Trophoblast cell (in vitro differentiated cells and primary cell): ENCODE measurements around the gene FOXP2.

Experiments
- DNase-seq, 2 donors: peaks; one replicate each; pipeline ENCODE4 v3.0.0-alpha.2; 2016
- H2AFZ ChIP-seq: 2 replicates; pipeline ENCODE4 v1.6.1; 2013; ENCODE audit warnings: low read length, moderate library complexity, mild to moderate bottlenecking; ENCODE audit not compliant: insufficient read depth, poor library complexity
- H2AK5ac ChIP-seq: 2 replicates; pipeline ENCODE4 v1.6.1; 2013; ENCODE audit warnings: mild to moderate bottlenecking, low read length
- H2BK120ac ChIP-seq: 2 replicates; pipeline ENCODE4 v1.6.1; 2013; ENCODE audit warnings: low read length, mild to moderate bottlenecking, moderate library complexity; ENCODE audit not compliant: insufficient read depth, poor library complexity
- H2BK12ac ChIP-seq: 2 replicates; pipeline ENCODE4 v1.6.1; 2013; ENCODE audit warnings: mild to moderate bottlenecking, low read length, moderate library complexity
- H2BK5ac ChIP-seq: 2 replicates; pipeline ENCODE4 v1.6.1; 2013; ENCODE audit warnings: low read length, low read depth, moderate library complexity, mild to moderate bottlenecking; ENCODE audit not compliant: poor library complexity
- H3K14ac ChIP-seq: 2 replicates; pipeline ENCODE4 v1.6.1; 2013; ENCODE audit warnings: mild to moderate bottlenecking, low read length
- H3K18ac ChIP-seq: 2 replicates; pipeline ENCODE4 v1.6.1; 2013; ENCODE audit warnings: mild to moderate bottlenecking, low read length
- H3K23ac ChIP-seq: 2 replicates; pipeline ENCODE4 v1.6.1; 2013; ENCODE audit warnings: low read length
- H3K27ac ChIP-seq: 2 replicates; pipeline ENCODE4 v1.5.1; 2013; ENCODE audit warnings: low read depth, mild to moderate bottlenecking, inconsistent platforms, low read length, moderate library complexity
- H3K27me3 ChIP-seq: 2 replicates; pipeline ENCODE4 v1.6.1; 2013; ENCODE audit warnings: inconsistent platforms, mild to moderate bottlenecking, low read length, moderate library complexity; ENCODE audit not compliant: insufficient read depth
- H3K36me3 ChIP-seq, 2 experiments: 1 replicate in 1 of 2; 2 replicates in 1 of 2; pipeline ENCODE4 v1.6.1; 2013; ENCODE audit warnings: low read length in 2 of 2, mild to moderate bottlenecking in 2 of 2, moderate library complexity in 1 of 2; ENCODE audit not compliant: insufficient read depth in 2 of 2, control insufficient read depth in 1 of 2
- H3K4ac ChIP-seq: 2 replicates; pipeline ENCODE4 v1.6.1; 2013; ENCODE audit warnings: low read depth, mild to moderate bottlenecking, low read length, moderate library complexity
- H3K4me1 ChIP-seq, 2 experiments: 1 replicate in 1 of 2; 2 replicates in 1 of 2; pipeline ENCODE4 v1.6.1; 2013; ENCODE audit warnings: low read length in 2 of 2, mild to moderate bottlenecking in 2 of 2, moderate library complexity in 1 of 2; ENCODE audit not compliant: insufficient read depth in 2 of 2, control insufficient read depth in 1 of 2
- H3K4me2 ChIP-seq: 2 replicates; pipeline ENCODE4 v1.6.1; 2013; ENCODE audit warnings: inconsistent platforms, mild to moderate bottlenecking, low read length, moderate library complexity
- H3K4me3 ChIP-seq: 2 replicates; pipeline ENCODE4 v1.5.1; 2013; ENCODE audit warnings: mild to moderate bottlenecking, low read depth, low read length, inconsistent platforms
- H3K79me1 ChIP-seq: one replicate; pipeline ENCODE4 v1.6.1; 2013; ENCODE audit warnings: low read length
- H3K79me2 ChIP-seq: 2 replicates; pipeline ENCODE4 v1.6.1; 2013; ENCODE audit warnings: low read length, mild to moderate bottlenecking; ENCODE audit not compliant: control insufficient read depth, insufficient read depth, poor library complexity
- H3K9ac ChIP-seq: 2 replicates; pipeline ENCODE4 v1.6.1; 2013; ENCODE audit warnings: mild to moderate bottlenecking, low read length
- H3K9me3 ChIP-seq: 2 replicates; pipeline ENCODE4 v1.6.1; 2013; ENCODE audit warnings: low read depth, mild to moderate bottlenecking, control low read depth, inconsistent platforms, low read length; ENCODE audit not compliant: insufficient read depth
- H4K12ac ChIP-seq: 2 replicates; pipeline ENCODE4 v1.6.1; 2013; ENCODE audit warnings: low read depth, mild to moderate bottlenecking, low read length, moderate library complexity
- H4K8ac ChIP-seq: 2 replicates; pipeline ENCODE4 v1.6.1; 2013; ENCODE audit warnings: low read depth, mild to moderate bottlenecking, low read length, moderate library complexity
- H4K91ac ChIP-seq: one replicate; pipeline ENCODE4 v1.6.1; 2013; ENCODE audit warnings: low read depth, mild to moderate bottlenecking, low read length, moderate library complexity
- WGBS: extraction: QIAGEN DNeasy Blood & Tissue Kit; methylation state at CpG from one replicate; pipeline ENCODE4 v1.1.7; 2013; ENCODE audit warnings: missing lambda C conversion rate; ENCODE audit not compliant: insufficient read length, insufficient coverage; ENCODE audit errors: extremely low coverage; 5-methylcytosine and 5-hydroxymethylcytosine counted together

The FOXP2 gene

GRCh38 chr7:114530057-114530611 is 115.5 kb downstream of the FOXP2 start:
- H3K79me1 ChIP-seq: no peaks in the 10 kb centered on the region
- no CpG with 5 or more reads among the region's 5 CpGs for WGBS
- no peaks in the 10 kb centered on the region for H3K79me2 ChIP-seq
- H2BK5ac ChIP-seq: no peak overlapping the region
- no peaks in the 10 kb centered on the region for H3K36me3 ChIP-seq
- H3K9ac ChIP-seq: no peak overlapping the region
- H3K4me1 ChIP-seq: no peaks in the 10 kb centered on the region
- H2BK12ac ChIP-seq: no peak overlapping the region
- H4K12ac ChIP-seq: no peak overlapping the region
- no peak overlapping the region for H2AK5ac ChIP-seq
- H3K27ac ChIP-seq: no peak overlapping the region
- H3K9me3 ChIP-seq: no peaks in the 10 kb centered on the region
- peak in 1 of 2 donors; percentile 51 for DNase-seq
- H3K4me3 ChIP-seq: no peak overlapping the region
- H4K8ac ChIP-seq: no peak overlapping the region
- H3K27me3 ChIP-seq: no peaks in the 10 kb centered on the region
- H3K18ac ChIP-seq: no peak overlapping the region
- no peak overlapping the region for H3K4ac ChIP-seq
- H3K23ac ChIP-seq: no peak overlapping the region
- H3K14ac ChIP-seq: no peak overlapping the region
- H3K4me2 ChIP-seq: no peak overlapping the region
- no peak overlapping the region for H2BK120ac ChIP-seq
- H4K91ac ChIP-seq: no peak overlapping the region
- no peak overlapping the region for H2AFZ ChIP-seq

GRCh38 chr7:114531326-114531725 is 116.7 kb downstream of the FOXP2 start:
- Histone ChIP-seq H2AK5ac (no peak overlapping the region), H3K27ac (no peak overlapping the region), H3K9ac (no peak overlapping the region), H3K9me3 (no peaks in the 10 kb centered on the region), H3K18ac (no peak overlapping the region), H2AFZ (no peak overlapping the region), H3K4me2 (no peak overlapping the region), H3K36me3 (no peaks in the 10 kb centered on the region), H2BK12ac (no peak overlapping the region), H3K4me1 (no peaks in the 10 kb centered on the region), H3K79me1 (no peaks in the 10 kb centered on the region), H4K8ac (no peak overlapping the region), H2BK120ac (no peak overlapping the region), H4K12ac (no peak overlapping the region), H3K27me3 (no peaks in the 10 kb centered on the region), H3K23ac (no peak overlapping the region), H3K4ac (no peak overlapping the region), H3K79me2 (no peaks in the 10 kb centered on the region), H2BK5ac (no peak overlapping the region), H3K4me3 (no peak overlapping the region), H4K91ac (no peak overlapping the region), H3K14ac (no peak overlapping the region)
- no peak for DNase-seq

GRCh38 chr7:114533131-114533530 is 118.5 kb downstream of the FOXP2 start:
- no CpG with 5 or more reads among the region's 3 CpGs for WGBS

GRCh38 chr7:114534953-114535352 is 120.3 kb downstream of the FOXP2 start:
- Histone ChIP-seq H2BK5ac (no peak overlapping the region), H3K4me3 (no peak overlapping the region), H4K12ac (no peak overlapping the region), H3K9ac (no peak overlapping the region), H3K9me3 (no peaks in the 10 kb centered on the region), H2AFZ (no peak overlapping the region), H3K4me1 (no peaks in the 10 kb centered on the region), H3K79me2 (no peaks in the 10 kb centered on the region), H3K27me3 (no peaks in the 10 kb centered on the region), H4K8ac (no peak overlapping the region), H2AK5ac (no peak overlapping the region), H3K79me1 (no peaks in the 10 kb centered on the region), H4K91ac (no peak overlapping the region), H3K27ac (no peak overlapping the region), H3K18ac (no peak overlapping the region), H3K4me2 (no peak overlapping the region), H3K14ac (no peak overlapping the region), H3K36me3 (no peaks in the 10 kb centered on the region), H2BK12ac (no peak overlapping the region), H3K4ac (no peak overlapping the region), H2BK120ac (no peak overlapping the region), H3K23ac (no peak overlapping the region)
- WGBS: no CpG with 5 or more reads among the region's 2 CpGs
- DNase-seq: no peak

More at GRCh38 chr7:114533131-114533530, 118.5 kb downstream of the FOXP2 start:
- no peaks in the 10 kb centered on the region for H3K79me1 ChIP-seq
- H4K12ac ChIP-seq: no peak overlapping the region
- no peak overlapping the region for H2BK120ac ChIP-seq
- H3K36me3 ChIP-seq: no peaks in the 10 kb centered on the region
- no peak overlapping the region for H2BK5ac ChIP-seq
- no peak overlapping the region for H3K9ac ChIP-seq
- H3K23ac ChIP-seq: no peak overlapping the region
- no peaks in the 10 kb centered on the region for H3K4me1 ChIP-seq
- H2BK12ac ChIP-seq: no peak overlapping the region
- no peak overlapping the region for H3K14ac ChIP-seq
- H3K27ac ChIP-seq: no peak overlapping the region
- H2AFZ ChIP-seq: no peak overlapping the region
- no peak overlapping the region for H3K4me2 ChIP-seq
- no peak overlapping the region for H4K8ac ChIP-seq
- H4K91ac ChIP-seq: no peak overlapping the region
- H3K4ac ChIP-seq: no peak overlapping the region
- H3K79me2 ChIP-seq: no peaks in the 10 kb centered on the region
- no peak overlapping the region for H3K18ac ChIP-seq
- H3K9me3 ChIP-seq: no peaks in the 10 kb centered on the region
- H2AK5ac ChIP-seq: no peak overlapping the region
- DNase-seq: peak in 1 of 2 donors; percentile 22
- no peak overlapping the region for H3K4me3 ChIP-seq
- H3K27me3 ChIP-seq: no peaks in the 10 kb centered on the region
